Skeletal muscle tissue (tissue), 4 donors: Measurements from ENCODE around the gene ZNF615. TPM values are rescaled to one million over a fixed set of nuclear protein-coding genes. Genes with fewer than 3 reads are reported as not detected.
"Not testable (repeated sequence)": the region's sequence is repeated elsewhere in the genome, so short reads cannot be mapped to it uniquely, and the experiment has no call there.

Experiments
- H3K27ac ChIP-seq: one replicate; pipeline ENCODE4 v1.7.0; 2013; ENCODE audit warnings: mild to moderate bottlenecking, low read depth, low read length, inconsistent platforms
- H3K27me3 ChIP-seq, 3 donors: one replicate each; pipeline ENCODE4 v1.7.0; 2013; ENCODE audit warnings: low read length in 3 of 3; ENCODE audit not compliant: control insufficient read depth in 3 of 3, insufficient read depth in 3 of 3
- H3K36me3 ChIP-seq, 3 donors: one replicate each; pipeline ENCODE4 v1.7.0; 2013; ENCODE audit warnings: low read length in 3 of 3; ENCODE audit not compliant: control insufficient read depth in 3 of 3, insufficient read depth in 3 of 3
- H3K4me1 ChIP-seq, 3 donors: one replicate each; pipeline ENCODE4 v1.7.0; 2013; ENCODE audit warnings: low read length in 3 of 3, mild to moderate bottlenecking in 3 of 3; ENCODE audit not compliant: control insufficient read depth in 3 of 3, insufficient read depth in 3 of 3
- H3K4me3 ChIP-seq, 3 donors: one replicate each; pipeline ENCODE4 v1.7.0; 2013; ENCODE audit warnings: low read length in 3 of 3
- H3K9ac ChIP-seq, 3 donors: one replicate each; pipeline ENCODE4 v1.7.0; 2013; ENCODE audit warnings: low read length in 3 of 3, mild to moderate bottlenecking in 3 of 3, moderate library complexity in 2 of 3, low read depth in 1 of 3
- H3K9me3 ChIP-seq, 3 donors: one replicate each; pipeline ENCODE4 v1.7.0; 2013; ENCODE audit warnings: low read length in 3 of 3; ENCODE audit not compliant: control insufficient read depth in 3 of 3
- total RNA-seq: library from RNA; depleted of rRNA; stranded (reverse); fragments of >200 nt; gene quantifications from one replicate; pipeline ENCODE4 v1.2.3, GENCODE V29; 2014
- donor health status: Osteomylitis.

The ZNF615 gene
- total RNA-seq, 1 donor from 2014 or later = 8.4 TPM

DNA sequence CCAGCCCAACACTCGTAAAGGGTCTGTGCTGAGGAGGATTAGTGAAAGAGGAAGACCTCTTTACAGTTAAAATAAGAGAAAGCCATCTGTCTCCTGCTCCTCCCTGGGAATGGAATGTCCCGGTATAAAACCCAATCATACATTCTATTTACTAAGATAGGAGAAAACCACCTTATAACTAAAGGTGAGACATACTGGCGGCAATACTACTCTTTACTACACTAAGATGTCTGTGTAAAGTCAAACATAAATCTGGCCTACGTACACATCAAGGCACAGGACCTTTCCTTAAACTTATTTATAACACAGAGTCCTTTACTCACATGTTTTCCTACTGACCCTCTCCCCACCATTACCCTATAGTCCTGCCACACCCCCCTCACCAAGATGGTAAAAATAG lies 24.6 kb downstream of the ZNF615 start:
- H3K9ac ChIP-seq = no peak overlapping the region
- no peak overlapping the region for H3K4me3 ChIP-seq
- H3K36me3 ChIP-seq = peaks cover 12 to 23% (median 17%) of the 10 kb centered on the region in 3 donors
- H3K9me3 ChIP-seq = peaks cover 10 to 16% (median 11%) of the 10 kb centered on the region in 3 donors
- peaks cover 0 to 12% (median 3%) of the 10 kb centered on the region in 3 donors for H3K4me1 ChIP-seq
- H3K27me3 ChIP-seq = no peaks in the 10 kb centered on the region
- no peak overlapping the region for H3K27ac ChIP-seq

DNA sequence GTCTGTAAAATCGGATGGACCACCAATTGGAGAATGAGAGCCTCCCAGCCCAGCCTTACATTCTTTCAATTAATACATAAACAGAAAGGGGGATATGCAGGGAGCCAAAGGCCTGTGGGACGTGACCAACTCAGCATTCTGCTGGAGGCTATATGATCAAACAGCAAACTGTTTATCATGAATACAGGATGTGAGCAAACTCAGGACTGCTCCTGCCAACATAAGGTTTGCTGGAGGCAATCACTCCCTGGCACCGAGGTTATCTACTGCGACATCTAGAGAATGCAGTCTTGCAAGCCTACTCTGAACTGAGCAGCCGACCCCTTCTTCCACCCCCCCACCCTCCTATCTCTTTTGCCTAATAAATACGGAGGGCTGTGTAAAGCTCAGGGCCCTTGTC lies 27.1 kb downstream of the ZNF615 start:
- Histone ChIP-seq H3K36me3 (peaks cover 14 to 28% (median 18%) of the 10 kb centered on the region in 3 donors), H3K9me3 (peaks cover 9 to 28% (median 17%) of the 10 kb centered on the region in 3 donors)
- not testable (repeated sequence) for H3K27me3 ChIP-seq, H3K4me1 ChIP-seq, H3K27ac ChIP-seq, H3K9ac ChIP-seq, H3K4me3 ChIP-seq

DNA sequence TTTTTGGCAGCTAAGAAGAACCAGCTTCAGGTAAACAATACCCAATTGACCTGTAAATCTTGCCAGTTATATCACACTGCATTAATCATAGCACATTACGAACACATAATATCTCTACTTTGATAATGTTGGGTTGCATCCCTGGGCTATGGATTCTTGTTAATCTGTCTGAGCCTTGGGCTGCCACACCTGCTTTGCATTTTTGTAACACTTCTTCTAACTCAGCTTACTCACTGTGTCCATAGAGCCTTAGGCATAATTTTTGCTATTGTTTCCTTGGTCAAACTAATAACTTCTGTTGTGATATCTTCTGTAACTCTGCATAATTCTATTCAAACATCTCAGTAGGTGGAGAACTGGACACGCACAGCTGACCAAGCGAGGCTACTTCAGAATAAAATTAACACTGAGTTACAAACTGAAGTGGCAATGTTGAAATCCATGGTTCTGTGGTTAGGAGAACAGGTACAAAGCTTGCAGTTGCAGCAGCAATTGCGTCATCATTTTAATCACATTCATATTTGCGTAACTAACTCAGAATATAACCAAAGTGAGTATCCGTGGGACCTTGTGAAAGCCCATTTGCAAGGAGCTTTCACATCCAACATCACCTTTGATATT lies 27.8 kb downstream of the ZNF615 start:
- peaks cover 0 to 1% (median 0%) of the 10 kb centered on the region in 3 donors for H3K4me1 ChIP-seq
- peaks cover 14 to 30% (median 20%) of the 10 kb centered on the region in 3 donors for H3K36me3 ChIP-seq
- H3K4me3 ChIP-seq = no peak overlapping the region
- H3K9ac ChIP-seq = no peak overlapping the region
- no peak overlapping the region for H3K27ac ChIP-seq
- no peaks in the 10 kb centered on the region for H3K27me3 ChIP-seq
- H3K9me3 ChIP-seq = peaks cover 9 to 28% (median 15%) of the 10 kb centered on the region in 3 donors

DNA sequence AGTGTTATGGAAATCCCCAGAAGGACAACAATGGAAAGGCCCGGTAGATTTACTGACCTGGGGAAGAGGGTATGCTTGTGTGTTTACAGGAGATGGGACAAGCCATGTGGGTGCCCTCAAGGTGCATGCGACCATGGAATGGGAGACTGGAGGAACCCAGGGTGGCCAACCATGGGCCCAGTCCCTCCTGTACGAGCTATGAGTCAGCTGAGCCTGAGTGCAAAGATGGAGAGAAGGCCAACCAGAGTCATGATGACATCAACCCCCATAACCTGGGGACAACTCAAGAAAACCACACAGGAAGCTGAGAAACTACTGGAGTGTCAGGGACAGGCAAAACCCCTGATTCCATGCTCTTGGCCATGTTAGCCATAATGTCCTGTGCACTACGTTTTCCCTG lies 29.1 kb downstream of the ZNF615 start:
- Histone ChIP-seq H3K9me3 (peaks cover 12 to 40% (median 20%) of the 10 kb centered on the region in 3 donors), H3K9ac (no peak overlapping the region), H3K4me3 (peak overlapping the region in 2 of 3 donors; percentile 24 to 42), H3K4me1 (no peaks in the 10 kb centered on the region), H3K27ac (no peak overlapping the region), H3K36me3 (peaks cover 20 to 40% (median 29%) of the 10 kb centered on the region in 3 donors), H3K27me3 (no peaks in the 10 kb centered on the region)

DNA sequence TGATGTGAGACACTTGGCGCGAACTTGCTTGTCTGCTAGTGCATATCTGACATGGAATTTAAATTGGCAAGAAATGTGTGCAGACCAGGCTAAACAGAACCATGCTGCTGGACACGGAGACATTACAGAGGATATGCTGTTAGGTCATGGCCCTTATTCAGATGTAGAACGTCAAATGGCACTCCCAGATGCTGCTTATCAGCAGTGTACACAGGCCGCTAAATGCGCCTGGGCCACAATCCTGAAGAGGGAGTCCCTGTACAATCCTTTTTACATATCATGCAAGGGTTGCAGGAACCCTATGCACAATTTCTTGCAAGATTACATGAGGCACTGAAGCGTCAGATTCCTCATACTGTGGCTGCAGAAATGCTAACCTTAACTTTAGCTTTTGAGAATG lies 30.7 kb downstream of the ZNF615 start:
- peaks cover 18 to 51% (median 28%) of the 10 kb centered on the region in 3 donors for H3K9me3 ChIP-seq
- no peak overlapping the region for H3K4me3 ChIP-seq
- no peaks in the 10 kb centered on the region for H3K27me3 ChIP-seq
- H3K36me3 ChIP-seq = peaks cover 36 to 44% (median 43%) of the 10 kb centered on the region in 3 donors
- no peak overlapping the region for H3K27ac ChIP-seq
- no peak overlapping the region for H3K9ac ChIP-seq
- no peaks in the 10 kb centered on the region for H3K4me1 ChIP-seq

DNA sequence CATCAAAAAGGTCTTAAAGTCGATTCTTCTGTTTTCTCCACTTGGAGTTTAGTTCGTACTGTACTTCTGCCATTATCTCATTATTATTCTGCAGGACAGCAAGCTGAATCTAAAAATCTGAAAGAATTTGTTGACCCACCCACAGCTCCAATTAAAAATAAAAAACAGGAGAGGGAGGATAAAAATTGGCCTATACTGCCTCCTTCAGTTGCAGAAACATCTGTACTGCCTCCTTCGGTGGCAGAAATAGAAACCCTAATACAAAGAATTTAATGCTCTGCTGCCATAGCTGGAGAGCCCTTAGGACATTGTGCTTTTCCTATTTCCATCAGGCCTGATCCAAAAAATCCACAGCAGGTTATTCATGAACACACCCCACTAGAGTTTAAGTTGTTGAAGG lies 31.2 kb downstream of the ZNF615 start:
- peaks cover 40 to 49% (median 45%) of the 10 kb centered on the region in 3 donors for H3K36me3 ChIP-seq
- H3K9ac ChIP-seq = no peak overlapping the region
- no peaks in the 10 kb centered on the region for H3K4me1 ChIP-seq
- no peak overlapping the region for H3K4me3 ChIP-seq
- H3K27ac ChIP-seq = no peak overlapping the region
- no peaks in the 10 kb centered on the region for H3K27me3 ChIP-seq
- peaks cover 20 to 53% (median 31%) of the 10 kb centered on the region in 3 donors for H3K9me3 ChIP-seq

DNA sequence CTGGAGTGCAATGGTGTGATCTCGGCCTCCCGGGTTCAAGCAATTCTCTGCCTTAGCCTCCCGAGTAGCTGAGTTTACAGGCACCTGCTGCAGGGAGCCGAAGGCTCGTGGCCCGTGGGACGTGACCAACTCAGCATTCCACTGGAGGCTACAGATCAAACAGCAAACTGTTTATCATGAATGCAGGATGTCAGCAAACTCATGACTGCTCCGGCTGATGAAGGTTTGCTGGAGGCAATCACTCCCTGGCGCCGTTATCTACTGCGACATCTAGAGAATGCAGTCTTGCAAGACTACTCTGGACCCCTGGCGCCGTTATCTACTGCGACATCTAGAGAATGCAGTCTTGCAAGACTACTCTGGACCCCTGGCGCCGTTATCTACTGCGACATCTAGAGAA lies 32.2 kb downstream of the ZNF615 start:
- H3K27me3 ChIP-seq, H3K4me3 ChIP-seq, H3K27ac ChIP-seq, H3K9ac ChIP-seq, H3K4me1 ChIP-seq: not testable (repeated sequence)
- H3K9me3 ChIP-seq = peaks cover 30 to 62% (median 40%) of the 10 kb centered on the region in 3 donors
- peaks cover 45 to 53% (median 52%) of the 10 kb centered on the region in 3 donors for H3K36me3 ChIP-seq

DNA sequence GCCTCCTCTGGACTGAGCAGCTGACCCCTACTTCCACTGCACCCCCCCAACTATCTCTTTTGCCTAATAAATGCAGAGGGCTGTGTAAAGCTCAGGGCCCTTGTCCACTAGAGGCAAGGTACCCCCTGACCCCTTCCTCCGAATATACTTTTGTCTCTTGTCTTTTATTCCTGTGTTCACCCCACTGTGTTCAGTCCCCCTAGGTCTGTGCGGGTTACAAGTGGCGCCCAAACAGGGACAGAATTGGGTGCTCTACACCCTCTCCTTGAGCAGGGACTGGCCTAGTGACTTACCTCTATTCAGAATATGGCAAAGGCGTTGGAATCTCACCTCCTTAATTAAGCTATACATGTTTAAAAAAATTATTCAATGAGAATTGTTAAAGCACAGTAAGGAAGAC lies 36.4 kb downstream of the ZNF615 start:
- H3K27me3 ChIP-seq = no peaks in the 10 kb centered on the region
- peak overlapping the region in 2 of 3 donors; percentile 43 to 57 for H3K4me3 ChIP-seq
- H3K9ac ChIP-seq = no peak overlapping the region
- no peaks in the 10 kb centered on the region for H3K4me1 ChIP-seq
- H3K9me3 ChIP-seq = peaks cover 37 to 63% (median 42%) of the 10 kb centered on the region in 3 donors
- peaks cover 70 to 78% (median 71%) of the 10 kb centered on the region in 3 donors for H3K36me3 ChIP-seq
- H3K27ac ChIP-seq = no peak overlapping the region

DNA sequence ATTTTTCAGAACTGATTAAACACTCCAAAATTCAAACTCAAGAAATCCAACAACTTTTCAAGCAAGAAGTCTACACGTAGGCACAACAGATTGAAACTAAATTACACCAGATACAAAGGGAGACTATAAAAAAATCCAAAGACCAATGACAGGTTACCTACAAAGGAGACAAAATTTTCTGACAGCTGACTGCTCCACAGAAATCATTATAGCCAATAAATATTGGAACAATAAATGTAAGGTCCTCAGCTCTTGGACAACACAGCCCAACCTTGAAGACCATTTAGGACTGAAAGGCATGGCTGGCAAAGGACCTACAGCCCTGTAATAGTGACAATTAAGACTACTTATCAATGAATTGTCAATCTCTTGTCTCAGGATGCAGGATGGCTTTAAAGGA lies 37.3 kb downstream of the ZNF615 start:
- H3K27me3 ChIP-seq = no peaks in the 10 kb centered on the region
- no peaks in the 10 kb centered on the region for H3K4me1 ChIP-seq
- H3K4me3 ChIP-seq = peak overlapping the region in 1 of 3 donors; percentile 57
- peaks cover 38 to 66% (median 39%) of the 10 kb centered on the region in 3 donors for H3K9me3 ChIP-seq
- H3K9ac ChIP-seq = no peak overlapping the region
- peaks cover 78 to 85% (median 80%) of the 10 kb centered on the region in 3 donors for H3K36me3 ChIP-seq
- no peak overlapping the region for H3K27ac ChIP-seq

DNA sequence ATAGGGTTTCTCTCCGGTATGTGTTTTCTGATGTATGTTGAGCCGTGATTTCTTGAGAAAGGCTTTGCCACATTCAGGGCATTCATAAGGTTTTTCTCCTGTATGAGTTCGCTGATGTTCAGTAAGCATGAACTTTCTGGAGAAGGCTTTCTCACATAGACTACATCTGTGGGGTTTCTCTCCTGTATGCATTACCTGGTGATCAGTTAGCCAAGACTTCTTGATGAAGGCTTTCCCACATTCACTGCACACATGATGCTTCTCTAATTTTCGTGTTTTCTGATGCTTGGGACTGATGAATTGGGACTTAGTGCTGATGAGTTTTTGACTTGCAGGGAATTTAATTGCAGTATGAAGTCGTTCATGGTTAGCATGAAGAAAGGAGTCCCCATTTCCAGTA lies 42.4 kb downstream of the ZNF615 start:
- Histone ChIP-seq H3K27me3 (no peaks in the 10 kb centered on the region), H3K9ac (no peak overlapping the region), H3K4me1 (no peaks in the 10 kb centered on the region), H3K36me3 (peaks cover 60 to 68% (median 66%) of the 10 kb centered on the region in 3 donors), H3K27ac (no peak overlapping the region), H3K9me3 (peaks cover 25 to 59% (median 31%) of the 10 kb centered on the region in 3 donors), H3K4me3 (peak overlapping the region in 1 of 3 donors; percentile 18)
